Lower leg skin (tissue), 3 donors: ENCODE data around the gene RALGAPB.

ENCODE experiments used
- POLR2A ChIP-seq, 2 donors: fragments of 450-650 bp; IDR thresholded peaks; one replicate each; pipeline ENCODE4 v1.6.1; 2016 to 2017; ENCODE audit warnings: antibody characterized with exemption in 2 of 2, mild to moderate bottlenecking in 1 of 2, moderate library complexity in 1 of 2
- TF ChIP-seq, protein P1 (sequence below), 3 donors: fragments of 450-650 bp; IDR thresholded peaks; one replicate each; pipeline ENCODE4 v1.5.1; 2016; ENCODE audit warnings: antibody characterized with exemption in 3 of 3, mild to moderate bottlenecking in 3 of 3, moderate library complexity in 2 of 3

DNA sequence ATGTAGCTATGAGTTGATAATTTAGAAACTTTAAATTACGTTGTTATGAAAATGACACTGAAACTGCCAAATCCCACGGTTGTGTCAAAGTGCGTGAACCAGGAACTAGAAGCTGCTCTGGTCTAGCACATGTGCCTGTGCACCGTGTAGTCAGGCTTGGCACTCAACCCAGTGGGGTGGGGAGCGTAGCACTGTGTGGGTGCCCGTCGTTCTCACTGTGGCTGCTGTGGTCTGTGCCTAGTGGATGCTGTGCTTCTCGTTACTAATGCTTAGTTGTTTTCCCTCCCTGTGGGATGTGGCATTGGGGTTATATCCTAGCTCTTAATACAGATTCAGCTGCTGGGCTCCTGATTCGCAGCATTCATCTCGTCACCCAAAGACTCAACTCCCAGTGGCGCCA lies 62.1 kb downstream of the RALGAPB start:
- TF ChIP-seq, protein P1, sequence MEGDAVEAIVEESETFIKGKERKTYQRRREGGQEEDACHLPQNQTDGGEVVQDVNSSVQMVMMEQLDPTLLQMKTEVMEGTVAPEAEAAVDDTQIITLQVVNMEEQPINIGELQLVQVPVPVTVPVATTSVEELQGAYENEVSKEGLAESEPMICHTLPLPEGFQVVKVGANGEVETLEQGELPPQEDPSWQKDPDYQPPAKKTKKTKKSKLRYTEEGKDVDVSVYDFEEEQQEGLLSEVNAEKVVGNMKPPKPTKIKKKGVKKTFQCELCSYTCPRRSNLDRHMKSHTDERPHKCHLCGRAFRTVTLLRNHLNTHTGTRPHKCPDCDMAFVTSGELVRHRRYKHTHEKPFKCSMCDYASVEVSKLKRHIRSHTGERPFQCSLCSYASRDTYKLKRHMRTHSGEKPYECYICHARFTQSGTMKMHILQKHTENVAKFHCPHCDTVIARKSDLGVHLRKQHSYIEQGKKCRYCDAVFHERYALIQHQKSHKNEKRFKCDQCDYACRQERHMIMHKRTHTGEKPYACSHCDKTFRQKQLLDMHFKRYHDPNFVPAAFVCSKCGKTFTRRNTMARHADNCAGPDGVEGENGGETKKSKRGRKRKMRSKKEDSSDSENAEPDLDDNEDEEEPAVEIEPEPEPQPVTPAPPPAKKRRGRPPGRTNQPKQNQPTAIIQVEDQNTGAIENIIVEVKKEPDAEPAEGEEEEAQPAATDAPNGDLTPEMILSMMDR (IDR thresholded peaks at IDR 0.05): no peak
- no peak for TF ChIP-seq POLR2A (IDR thresholded peaks at IDR 0.05)
